Body of pancreas (tissue), 4 donors: ENCODE results near the gene VWCE.
"Not testable (repeated sequence)": the region's sequence is repeated elsewhere in the genome, so short reads cannot be mapped to it uniquely, and the experiment has no call there.

Experiments
- POLR2A ChIP-seq, 3 donors: fragments of 450-650 bp; IDR thresholded peaks; one replicate each; pipeline ENCODE4 v1.6.1; 2016; ENCODE audit warnings: antibody characterized with exemption in 3 of 3, mild to moderate bottlenecking in 2 of 3
- TF ChIP-seq, protein P1 (sequence below), 7 experiments: fragments of 450-650 bp in 4 of 7; fragments of 200-600 bp in 3 of 7; sonication (generic) in 3 of 7; IDR thresholded peaks; one replicate each; pipeline ENCODE4 v1.5.1; 2016 to 2019; ENCODE audit warnings: antibody characterized with exemption in 7 of 7

DNA sequence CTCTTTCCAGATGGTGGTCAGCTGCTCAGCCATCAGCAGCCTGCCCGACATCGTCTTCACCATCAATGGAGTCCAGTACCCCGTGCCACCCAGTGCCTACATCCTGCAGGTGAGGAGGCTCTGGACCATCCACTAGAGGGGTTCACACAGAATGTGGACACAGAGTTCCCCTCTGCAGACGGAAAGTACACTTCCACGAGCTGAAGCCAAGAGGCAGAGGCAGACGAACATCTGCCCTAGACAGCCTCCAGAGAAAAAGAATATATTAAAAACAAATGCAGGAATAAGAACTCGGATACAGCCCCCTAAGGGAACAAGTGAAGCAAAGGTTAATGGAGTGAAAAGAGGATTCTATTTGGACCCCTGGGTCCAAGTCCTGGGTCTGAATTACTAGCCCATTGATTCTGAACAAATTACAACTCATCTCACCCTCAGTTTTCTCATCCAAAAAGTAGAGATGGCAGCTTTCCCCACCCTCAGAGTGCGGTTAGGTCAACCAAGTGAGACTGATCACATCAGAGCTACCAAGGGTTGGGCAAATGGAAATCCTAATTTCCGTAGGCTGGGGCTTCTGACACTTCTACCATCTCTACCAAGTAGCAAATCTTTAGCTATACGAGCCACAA lies 83.7 kb downstream of the VWCE start:
- TF ChIP-seq, protein P1, sequence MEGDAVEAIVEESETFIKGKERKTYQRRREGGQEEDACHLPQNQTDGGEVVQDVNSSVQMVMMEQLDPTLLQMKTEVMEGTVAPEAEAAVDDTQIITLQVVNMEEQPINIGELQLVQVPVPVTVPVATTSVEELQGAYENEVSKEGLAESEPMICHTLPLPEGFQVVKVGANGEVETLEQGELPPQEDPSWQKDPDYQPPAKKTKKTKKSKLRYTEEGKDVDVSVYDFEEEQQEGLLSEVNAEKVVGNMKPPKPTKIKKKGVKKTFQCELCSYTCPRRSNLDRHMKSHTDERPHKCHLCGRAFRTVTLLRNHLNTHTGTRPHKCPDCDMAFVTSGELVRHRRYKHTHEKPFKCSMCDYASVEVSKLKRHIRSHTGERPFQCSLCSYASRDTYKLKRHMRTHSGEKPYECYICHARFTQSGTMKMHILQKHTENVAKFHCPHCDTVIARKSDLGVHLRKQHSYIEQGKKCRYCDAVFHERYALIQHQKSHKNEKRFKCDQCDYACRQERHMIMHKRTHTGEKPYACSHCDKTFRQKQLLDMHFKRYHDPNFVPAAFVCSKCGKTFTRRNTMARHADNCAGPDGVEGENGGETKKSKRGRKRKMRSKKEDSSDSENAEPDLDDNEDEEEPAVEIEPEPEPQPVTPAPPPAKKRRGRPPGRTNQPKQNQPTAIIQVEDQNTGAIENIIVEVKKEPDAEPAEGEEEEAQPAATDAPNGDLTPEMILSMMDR (IDR thresholded peaks at IDR 0.05) = not testable (repeated sequence)
- TF ChIP-seq POLR2A (IDR thresholded peaks at IDR 0.05) = not testable (repeated sequence)
